Transverse colon (tissue), 4 donors: ENCODE results near the gene MYRF. TPM values are rescaled to one million over a fixed set of nuclear protein-coding genes. Genes with fewer than 3 reads are reported as not detected.

Experiments
- DNase-seq: peaks from one replicate; pipeline ENCODE4 v3.0.0-alpha.2; 2019
- H3K27ac ChIP-seq, 4 donors: fragments of 200-600 bp; sonication (generic); 2 replicates each; pipeline ENCODE4 v1.5.1; 2016 to 2018; ENCODE audit warnings: inconsistent platforms in 4 of 4
- H3K27me3 ChIP-seq: fragments of 200-600 bp; sonication (generic); 2 replicates; pipeline ENCODE4 v1.5.1; 2017; ENCODE audit warnings: inconsistent platforms
- H3K36me3 ChIP-seq, 4 donors: fragments of 200-600 bp; sonication (generic); 2 replicates each; pipeline ENCODE4 v1.5.1; 2017 to 2019; ENCODE audit warnings: inconsistent platforms in 4 of 4
- H3K4me1 ChIP-seq, 4 donors: fragments of 200-600 bp; sonication (generic); 2 replicates each; pipeline ENCODE4 v1.5.1; 2017 to 2020; ENCODE audit warnings: inconsistent platforms in 4 of 4
- H3K4me3 ChIP-seq, 4 donors: fragments of 200-600 bp; sonication (generic); 1 replicate in 1 of 4; 2 replicates in 3 of 4; pipeline versions ENCODE4 v1.5.1 to v1.6.1; 2017 to 2019; ENCODE audit warnings: inconsistent platforms in 4 of 4
- H3K9me3 ChIP-seq, 2 donors: fragments of 200-600 bp; sonication (generic); 2 replicates each; pipeline ENCODE4 v1.5.1; 2017 to 2019; ENCODE audit warnings: inconsistent platforms in 2 of 2
- EP300 ChIP-seq: sonication (generic); formaldehyde crosslinking; IDR thresholded peaks from one replicate; pipeline ENCODE4 v1.6.1; 2017; ENCODE audit warnings: antibody characterized with exemption, low read depth
- POLR2A ChIP-seq: fragments of 450-650 bp; IDR thresholded peaks from one replicate; pipeline ENCODE4 v1.6.1; 2016; ENCODE audit warnings: antibody characterized with exemption, mild to moderate bottlenecking, moderate library complexity
- POLR2AphosphoS5 ChIP-seq, 3 donors: sonication (generic); formaldehyde crosslinking; IDR thresholded peaks; one replicate each; pipeline ENCODE4 v1.6.1; 2016; ENCODE audit warnings: antibody characterized with exemption in 3 of 3
- WGBS, 2 donors: methylation state at CpG; one replicate each; pipeline ENCODE4 v1.1.5; 2018; ENCODE audit warnings: low coverage in 1 of 2; 5-methylcytosine and 5-hydroxymethylcytosine counted together
- in situ Hi-C, 4 donors: fragments of 200-750 bp; cut with MboI; loops; one replicate each; pipeline versions ENCODE4 v1.15.0 to v1.15.1; 2017; ENCODE audit warnings: low sequenced_read_pairs in 3 of 4, low pct_ligation_motif_present in 1 of 4, low pct_unique_long_range_greater_than_20kb in 1 of 4
- intact Hi-C: fragments of 100-400 bp; cut with DNase I; formaldehyde crosslinking; loops from one replicate; pipeline ENCODE4 v1.15.1; 2023; ENCODE audit warnings: low total_unique reads
- total RNA-seq, 4 donors: library from RNA; depleted of rRNA; stranded (reverse); fragments of >200 nt; gene quantifications; one replicate each; pipeline ENCODE4 v1.1.0, GENCODE V29; 2016
- TF ChIP-seq, protein P1 (sequence below), 5 experiments: fragments of 200-600 bp in 3 of 5; fragments of 450-650 bp in 2 of 5; sonication (generic) in 3 of 5; IDR thresholded peaks; 1 replicate in 2 of 5; 2 replicates in 3 of 5; pipeline ENCODE4 v1.5.1; 2016 to 2017; ENCODE audit warnings: antibody characterized with exemption in 5 of 5, inconsistent platforms in 3 of 5, mild to moderate bottlenecking in 2 of 5, moderate library complexity in 1 of 5

The MYRF gene
- total RNA-seq, 4 donors from 2014 or later = 2.0 to 14.2 (median 10.7) TPM

- no peaks in the 10 kb centered on the region for H3K9me3 ChIP-seq
- whole genome bisulfite sequencing, 2 donors = 90% methylated on average over 6 of the region's 6 CpGs; no CpG with 5 or more reads in 1 of the 2 donors
- no peaks in the 10 kb centered on the region for H3K36me3 ChIP-seq
- peaks cover 2 to 23% (median 16%) of the 10 kb centered on the region in 4 donors for H3K4me1 ChIP-seq
- H3K4me3 ChIP-seq = no peak overlapping the region
- H3K27ac ChIP-seq = no peak overlapping the region
- in situ Hi-C loops (no loop called here), intact Hi-C loops (no loop called here)
- no peak for DNase-seq
- no peaks in the 10 kb centered on the region for H3K27me3 ChIP-seq
- TF ChIP-seq POLR2A (no peak), POLR2AphosphoS5 (IDR thresholded peaks at IDR 0.05) (no peak), EP300 (no peak)
- TF ChIP-seq, protein P1, sequence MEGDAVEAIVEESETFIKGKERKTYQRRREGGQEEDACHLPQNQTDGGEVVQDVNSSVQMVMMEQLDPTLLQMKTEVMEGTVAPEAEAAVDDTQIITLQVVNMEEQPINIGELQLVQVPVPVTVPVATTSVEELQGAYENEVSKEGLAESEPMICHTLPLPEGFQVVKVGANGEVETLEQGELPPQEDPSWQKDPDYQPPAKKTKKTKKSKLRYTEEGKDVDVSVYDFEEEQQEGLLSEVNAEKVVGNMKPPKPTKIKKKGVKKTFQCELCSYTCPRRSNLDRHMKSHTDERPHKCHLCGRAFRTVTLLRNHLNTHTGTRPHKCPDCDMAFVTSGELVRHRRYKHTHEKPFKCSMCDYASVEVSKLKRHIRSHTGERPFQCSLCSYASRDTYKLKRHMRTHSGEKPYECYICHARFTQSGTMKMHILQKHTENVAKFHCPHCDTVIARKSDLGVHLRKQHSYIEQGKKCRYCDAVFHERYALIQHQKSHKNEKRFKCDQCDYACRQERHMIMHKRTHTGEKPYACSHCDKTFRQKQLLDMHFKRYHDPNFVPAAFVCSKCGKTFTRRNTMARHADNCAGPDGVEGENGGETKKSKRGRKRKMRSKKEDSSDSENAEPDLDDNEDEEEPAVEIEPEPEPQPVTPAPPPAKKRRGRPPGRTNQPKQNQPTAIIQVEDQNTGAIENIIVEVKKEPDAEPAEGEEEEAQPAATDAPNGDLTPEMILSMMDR (IDR thresholded peaks at IDR 0.05) = no peak
These were observed 39.6 kb upstream of the MYRF start for GRCh38 chr11:61712846-61713245.

DNA sequence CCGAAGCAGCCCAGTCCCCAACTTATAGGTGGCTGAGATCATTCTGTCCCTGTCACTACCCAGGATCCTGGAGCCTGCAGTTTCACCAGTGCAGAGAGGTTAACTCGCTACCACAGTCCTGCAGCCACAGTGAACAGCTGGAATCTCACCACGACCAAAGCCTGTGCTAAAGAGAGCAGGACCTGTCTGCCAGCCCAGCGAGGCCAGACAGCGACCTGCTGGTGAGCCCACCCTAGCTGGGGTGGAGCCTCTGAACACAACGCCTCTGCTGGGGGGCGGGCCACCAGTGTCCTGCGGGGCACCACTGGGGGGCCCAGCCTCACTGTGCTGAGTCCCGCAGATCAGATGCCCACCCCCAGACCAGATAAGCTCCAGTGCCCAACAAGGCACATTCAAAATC is 39.0 kb upstream of the MYRF start:
- intact Hi-C loops = no loop called here
- 72% methylated on average over 7 of the region's 9 CpGs; no CpG with 5 or more reads in 1 of the 2 donors for WGBS, 2 donors
- in situ Hi-C loops = no loop called here
- H3K4me3 ChIP-seq = no peak overlapping the region
- H3K27ac ChIP-seq = no peak overlapping the region
- no peaks in the 10 kb centered on the region for H3K36me3 ChIP-seq
- H3K27me3 ChIP-seq = no peaks in the 10 kb centered on the region
- TF ChIP-seq POLR2AphosphoS5 (IDR thresholded peaks at IDR 0.05) (no peak), EP300 (no peak), POLR2A (no peak)
- TF ChIP-seq, protein P1 (IDR thresholded peaks at IDR 0.05) = no peak
- H3K4me1 ChIP-seq = peaks cover 8 to 26% (median 19%) of the 10 kb centered on the region in 4 donors
- H3K9me3 ChIP-seq = no peaks in the 10 kb centered on the region
- no peak for DNase-seq

GRCh38 chr11:61713906-61714305 is 38.5 kb upstream of the MYRF start:
- Histone ChIP-seq H3K27me3 (no peaks in the 10 kb centered on the region), H3K9me3 (no peaks in the 10 kb centered on the region), H3K36me3 (no peaks in the 10 kb centered on the region), H3K27ac (no peak overlapping the region), H3K4me3 (no peak overlapping the region), H3K4me1 (peaks cover 8 to 27% (median 21%) of the 10 kb centered on the region in 4 donors)
- TF ChIP-seq EP300 (no peak), POLR2A (no peak)
- 59% methylated on average over 5 of the region's 5 CpGs; no CpG with 5 or more reads in 1 of the 2 donors for WGBS, 2 donors
- in situ Hi-C loops (no loop called here), intact Hi-C loops (no loop called here)
- DNase-seq = no peak

DNA sequence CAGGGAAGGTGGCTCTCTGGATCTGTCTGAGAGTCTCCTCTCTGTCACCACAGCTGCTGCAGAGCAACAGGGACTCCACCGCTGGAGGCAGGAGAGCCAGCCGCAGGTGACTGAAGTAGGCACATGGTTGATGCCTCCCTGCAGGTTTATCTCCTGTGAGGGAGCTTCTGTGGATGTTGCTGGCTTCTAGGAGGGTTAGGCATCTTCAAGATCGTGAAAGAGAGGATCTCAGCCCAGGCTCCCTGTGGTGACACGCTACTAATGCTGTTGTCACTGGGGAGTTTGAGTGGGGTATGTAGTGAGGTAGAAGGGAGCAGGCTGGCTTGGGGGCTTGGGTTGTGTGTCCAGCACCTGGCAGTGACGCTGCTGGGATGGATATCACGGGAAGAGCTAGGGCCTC is 38.1 kb upstream of the MYRF start:
- no peak overlapping the region for H3K27ac ChIP-seq
- H3K9me3 ChIP-seq = no peaks in the 10 kb centered on the region
- H3K4me1 ChIP-seq = peaks cover 8 to 31% (median 22%) of the 10 kb centered on the region in 4 donors
- H3K27me3 ChIP-seq = no peaks in the 10 kb centered on the region
- H3K36me3 ChIP-seq = no peaks in the 10 kb centered on the region
- 90 to 100% methylated on average over 3 to 6 of the region's 6 CpGs for WGBS, 2 donors
- H3K4me3 ChIP-seq = no peak overlapping the region
- no peak for TF ChIP-seq EP300
- in situ Hi-C loops (no loop called here), intact Hi-C loops (no loop called here)
- DNase-seq = no peak

GRCh38 chr11:61714916-61715315 is 37.5 kb upstream of the MYRF start:
- no peak overlapping the region for H3K27ac ChIP-seq
- H3K27me3 ChIP-seq = no peaks in the 10 kb centered on the region
- in situ Hi-C loops (no loop called here), intact Hi-C loops (no loop called here)
- no peak overlapping the region for H3K4me3 ChIP-seq
- TF ChIP-seq POLR2A (no peak), EP300 (no peak), POLR2AphosphoS5 (IDR thresholded peaks at IDR 0.05) (no peak)
- TF ChIP-seq, protein P1 (IDR thresholded peaks at IDR 0.05) = no peak
- H3K36me3 ChIP-seq = no peaks in the 10 kb centered on the region
- no peak for DNase-seq
- WGBS, 2 donors = 94% methylated on average over 5 of the region's 5 CpGs; no CpG with 5 or more reads in 1 of the 2 donors
- peaks cover 8 to 31% (median 22%) of the 10 kb centered on the region in 4 donors for H3K4me1 ChIP-seq
- H3K9me3 ChIP-seq = no peaks in the 10 kb centered on the region
